IMR-90 (cell line): ENCODE data around the gene SOBP. TPM values are rescaled to one million over a fixed set of nuclear protein-coding genes. Genes with fewer than 3 reads are reported as not detected.

Experiments used
- ATAC-seq: fragments of 200-7000 bp; cut with Tn5 transposase; 2 replicates; pipeline ENCODE4 v1.9.1; 2020; ENCODE audit warnings: low read depth, mild to moderate bottlenecking, moderate library complexity
- BruUV-seq: library from RNA; stranded (reverse); fragments of 400-500 nt; replicated peaks from 2 replicates; lab custom pipeline; 2021; lab: Mats Ljungman, UMichigan
- CTCF ChIA-PET: fragments of 300-600 bp; formaldehyde crosslinking; extraction: SDS; loops from one replicate; lab custom pipeline; 2021; ENCODE audit warnings: antibody characterized with exemption; lab: Yijun Ruan, JAX
- POLR2A ChIA-PET: fragments of 300-600 bp; sonication (Branson Sonifier 250); formaldehyde crosslinking; loops from one replicate; lab custom pipeline; 2022; ENCODE audit warnings: antibody characterized with exemption; ENCODE audit not compliant: unreplicated experiment; lab: Charles Lee
- DNase-seq: peaks from one replicate; pipeline ENCODE4 v3.0.0; 2013
- H2AFZ ChIP-seq: replicated peaks from 2 replicates; pipeline ENCODE3; 2013; ENCODE audit warnings: low read length, mild to moderate bottlenecking; ENCODE audit not compliant: poor library complexity
- H2AK5ac ChIP-seq: 2 replicates; pipeline ENCODE4 v1.6.1; 2013; ENCODE audit warnings: low read depth, low read length, inconsistent platforms
- H2AK9ac ChIP-seq: replicated peaks from 2 replicates; pipeline ENCODE3; 2013; ENCODE audit warnings: mild to moderate bottlenecking, low read depth, low read length, moderate library complexity; ENCODE audit not compliant: poor library complexity
- H2BK120ac ChIP-seq: 2 replicates; pipeline ENCODE4 v1.6.1; 2013; ENCODE audit warnings: low read depth, low read length, inconsistent platforms
- H2BK15ac ChIP-seq: 3 replicates; pipeline ENCODE4 v1.6.1; 2013; ENCODE audit warnings: low read depth, low read length, inconsistent platforms
- H2BK20ac ChIP-seq: 2 replicates; pipeline ENCODE4 v1.6.1; 2013; ENCODE audit warnings: low read depth, mild to moderate bottlenecking, inconsistent platforms, low read length, moderate library complexity
- H2BK5ac ChIP-seq: 2 replicates; pipeline ENCODE4 v1.6.1; 2013; ENCODE audit warnings: mild to moderate bottlenecking, low read depth, low read length, inconsistent platforms; ENCODE audit not compliant: poor library complexity, severe bottlenecking
- H3K14ac ChIP-seq: replicated peaks from 2 replicates; pipeline ENCODE4 v1.6.1; 2013; ENCODE audit warnings: low read depth, low read length, inconsistent platforms
- H3K18ac ChIP-seq: 2 replicates; pipeline ENCODE4 v1.6.1; 2013; ENCODE audit warnings: low read depth, low read length, control low read depth
- H3K23ac ChIP-seq: 2 replicates; pipeline ENCODE4 v1.6.1; 2013; ENCODE audit warnings: low read depth, low read length, inconsistent platforms
- H3K27ac ChIP-seq: 2 replicates; pipeline ENCODE4 v1.5.1; 2013; ENCODE audit warnings: mild to moderate bottlenecking, control low read depth, low read length; ENCODE audit not compliant: insufficient read depth
- H3K27me3 ChIP-seq: 2 replicates; pipeline ENCODE4 v1.6.1; 2013; ENCODE audit warnings: low read length; ENCODE audit not compliant: control insufficient read depth, insufficient read depth
- H3K36me3 ChIP-seq: 2 replicates; pipeline ENCODE4 v1.6.1; 2013; ENCODE audit warnings: low read length, mixed read lengths; ENCODE audit not compliant: control insufficient read depth, insufficient read depth
- H3K4ac ChIP-seq: 2 replicates; pipeline ENCODE4 v1.6.1; 2013; ENCODE audit warnings: low read depth, low read length, inconsistent platforms
- H3K4me1 ChIP-seq: 2 replicates; pipeline ENCODE4 v1.6.1; 2013; ENCODE audit warnings: low read length, mixed read lengths; ENCODE audit not compliant: control insufficient read depth, insufficient read depth
- H3K4me2 ChIP-seq: 2 replicates; pipeline ENCODE4 v1.6.1; 2013; ENCODE audit warnings: low read depth, mild to moderate bottlenecking, control low read depth, low read length, moderate library complexity
- H3K4me3 ChIP-seq: 2 replicates; pipeline ENCODE4 v1.5.1; 2013; ENCODE audit warnings: low read depth, mild to moderate bottlenecking, control low read depth, low read length, moderate library complexity; ENCODE audit not compliant: insufficient read depth
- H3K56ac ChIP-seq: 2 replicates; pipeline ENCODE4 v1.6.1; 2013; ENCODE audit warnings: low read length, inconsistent platforms; ENCODE audit not compliant: insufficient read depth; ENCODE audit errors: extremely low read depth
- H3K79me1 ChIP-seq, 2 experiments: 2 replicates each; pipeline ENCODE4 v1.6.1; 2013; ENCODE audit warnings: low read length in 2 of 2, inconsistent platforms in 1 of 2, low read depth in 1 of 2
- H3K9ac ChIP-seq: 2 replicates; pipeline ENCODE4 v1.6.1; 2013; ENCODE audit warnings: low read depth, low read length, control low read depth
- H3K9me1 ChIP-seq: 2 replicates; pipeline ENCODE4 v1.6.1; 2013; ENCODE audit warnings: low read length, inconsistent platforms; ENCODE audit not compliant: insufficient read depth
- H3K9me3 ChIP-seq: 2 replicates; pipeline ENCODE4 v1.6.1; 2013; ENCODE audit warnings: low read length; ENCODE audit not compliant: control insufficient read depth, insufficient read depth
- H4K20me1 ChIP-seq: 2 replicates; pipeline ENCODE4 v1.6.1; 2013; ENCODE audit warnings: low read length, inconsistent platforms; ENCODE audit not compliant: insufficient read depth
- H4K5ac ChIP-seq: 2 replicates; pipeline ENCODE4 v1.6.1; 2013; ENCODE audit warnings: mild to moderate bottlenecking, low read depth, low read length, control low read depth
- H4K8ac ChIP-seq, 2 experiments: 2 replicates each; pipeline ENCODE4 v1.6.1; 2013; ENCODE audit warnings: low read depth in 2 of 2, low read length in 2 of 2, control low read depth in 1 of 2, inconsistent platforms in 1 of 2
- H4K91ac ChIP-seq: 2 replicates; pipeline ENCODE4 v1.6.1; 2013; ENCODE audit warnings: low read depth, low read length, inconsistent platforms; ENCODE audit not compliant: insufficient read depth
- FOS ChIP-seq: fragments of 150-350 bp; IDR thresholded peaks from 2 replicates; pipeline ENCODE4 v1.6.1; 2016; ENCODE audit warnings: low read depth, low read length
- WGBS, 2 experiments: methylation state at CpG; one replicate each; pipeline versions ENCODE4 v1.1.5 to v1.1.7; 2013; ENCODE audit warnings: missing lambda C conversion rate in 2 of 2; ENCODE audit not compliant: insufficient read length in 1 of 2; ENCODE audit errors: extremely low coverage in 2 of 2; 5-methylcytosine and 5-hydroxymethylcytosine counted together
- dilution Hi-C: fragments of 300-500 bp; cut with HindIII; formaldehyde crosslinking; loops from one replicate; pipeline ENCODE4 v1.14.3; 2018; ENCODE audit warnings: low sequenced_read_pairs; ENCODE audit not compliant: unreplicated experiment
- in situ Hi-C: fragments of 300-500 bp; cut with MboI; formaldehyde crosslinking; loops from 3 replicates; pipeline ENCODE4 v1.14.3; 2019; ENCODE audit warnings: low sequenced_read_pairs, inconsistent platforms, mixed read lengths
- intact Hi-C: fragments of 100-400 bp; cut with micrococcal nuclease; formaldehyde crosslinking; loops from 2 replicates; pipeline ENCODE4 v1.10.0; 2022
- polyA plus RNA-seq, 3 experiments: library from polyadenylated mRNA; depleted of rRNA; stranded (reverse); fragments of >200 nt; gene quantifications; 2 replicates each; pipeline ENCODE4 v1.2.3, GENCODE V29; 2012; ENCODE audit warnings: low replicate concordance in 1 of 3
- total RNA-seq: library from RNA; depleted of rRNA; stranded (reverse); fragments of >200 nt; gene quantifications from 2 replicates; pipeline ENCODE4 v1.2.3, GENCODE V29; 2012

The SOBP gene
- total and polyA plus RNA-seq, 2 of the 4 experiments (the other 2 are of a cell fraction): 0.60 to 0.72 TPM

- H3K27ac ChIP-seq: no peak overlapping the region
- no peak overlapping the region for H4K5ac ChIP-seq
- CTCF ChIA-PET: no interaction called here
- DNase-seq (no peak), ATAC-seq (no peak)
- no peaks in the 10 kb centered on the region for H3K79me1 ChIP-seq
- H3K4me1 ChIP-seq: no peaks in the 10 kb centered on the region
- H2BK20ac ChIP-seq: no peak overlapping the region
- H4K20me1 ChIP-seq: no peaks in the 10 kb centered on the region
- no peak overlapping the region for H3K14ac ChIP-seq
- no peak overlapping the region for H4K8ac ChIP-seq
- no peak overlapping the region for H2BK120ac ChIP-seq
- WGBS, 2 experiments: 100% methylated on average over 1 of the region's 2 CpGs; no CpG with 5 or more reads in 1 of the 2 experiments
- H3K4me3 ChIP-seq: no peak overlapping the region
- in situ Hi-C loops (no loop called here), dilution Hi-C loops (no loop called here), intact Hi-C loops (no loop called here)
- H2AK9ac ChIP-seq: no peak overlapping the region
- H4K91ac ChIP-seq: no peak overlapping the region
- H3K27me3 ChIP-seq: no peaks in the 10 kb centered on the region
- H3K9me3 ChIP-seq: no peaks in the 10 kb centered on the region
- BruUV-seq: no TSS peak
- 0 out of 2 replicates have a peak, but pooled peaks cover 3% of the 10 kb centered on the region for H3K9me1 ChIP-seq
- no peak overlapping the region for H2BK5ac ChIP-seq
- H3K23ac ChIP-seq: no peak overlapping the region
- H3K4me2 ChIP-seq: no peak overlapping the region
- no peaks in the 10 kb centered on the region for H3K36me3 ChIP-seq
- H2BK15ac ChIP-seq: no peak overlapping the region
- H3K56ac ChIP-seq: no peak overlapping the region
- no peak for TF ChIP-seq FOS
- no peak overlapping the region for H3K18ac ChIP-seq
- no peak overlapping the region for H2AK5ac ChIP-seq
- no peak overlapping the region for H2AFZ ChIP-seq
- H3K9ac ChIP-seq: no peak overlapping the region
- H3K4ac ChIP-seq: no peak overlapping the region
- POLR2A ChIA-PET: no interaction called here
Observed at GRCh38 chr6:107523794-107524193, 33.9 kb downstream of the SOBP start.
